Measurements from ENCODE around the gene PKP1.

The PKP1 gene

GRCh38 chr1:201371276-201371675 lies 88.0 kb downstream of the PKP1 start:
- DNase-seq (ENCODE audit: low spot score), result no peak

- no peak for DNase-seq (ENCODE audit: low spot score)
Measured at GRCh38 chr1:201371792-201372191, 88.5 kb downstream of the PKP1 start.

- DNase-seq (ENCODE audit: low spot score), result no peak
Measured at GRCh38 chr1:201374364-201374763, 91.1 kb downstream of the PKP1 start.

GRCh38 chr1:201375169-201375568 lies 91.9 kb downstream of the PKP1 start:
- DNase-seq (ENCODE audit: low spot score), result no peak

GRCh38 chr1:201376107-201376463 lies 92.8 kb downstream of the PKP1 start:
- DNase-seq (ENCODE audit: low spot score), result no peak

- DNase-seq (ENCODE audit: low spot score), result no peak
Measured at GRCh38 chr1:201376464-201377374, 93.4 kb downstream of the PKP1 start.

GRCh38 chr1:201377611-201378092 lies 94.3 kb downstream of the PKP1 start, which contains the start of gene TNNT2:
Gene TNNT2 (minus strand): TSS chr1:201377680. CDS start chr1:201373254, 4,426 bp downstream.
- peak; percentile 51 for DNase-seq (ENCODE audit: low spot score)

- DNase-seq (ENCODE audit: low spot score), result no peak
Measured at GRCh38 chr1:201378804-201379203, 95.5 kb downstream of the PKP1 start.

- no peak for DNase-seq (ENCODE audit: low spot score)
Measured at GRCh38 chr1:201379733-201380242, 96.5 kb downstream of the PKP1 start.

GRCh38 chr1:201381130-201381529 lies 97.8 kb downstream of the PKP1 start:
- no peak for DNase-seq (ENCODE audit: low spot score)

Measured in Ammon's horn (tissue), 1 donor.